ENCODE data around the gene LRRC46. TPM values are rescaled to one million over a fixed set of nuclear protein-coding genes. Genes with fewer than 3 reads are reported as not detected.

Gene LRRC46
- total and polyA plus RNA-seq, 9 of the 15 experiments (the other 6 are each of a cell fraction or from before 2014, with no cell fraction given), result 0.39 to 1.4 (median 0.53) TPM; not detected in 1

DNA sequence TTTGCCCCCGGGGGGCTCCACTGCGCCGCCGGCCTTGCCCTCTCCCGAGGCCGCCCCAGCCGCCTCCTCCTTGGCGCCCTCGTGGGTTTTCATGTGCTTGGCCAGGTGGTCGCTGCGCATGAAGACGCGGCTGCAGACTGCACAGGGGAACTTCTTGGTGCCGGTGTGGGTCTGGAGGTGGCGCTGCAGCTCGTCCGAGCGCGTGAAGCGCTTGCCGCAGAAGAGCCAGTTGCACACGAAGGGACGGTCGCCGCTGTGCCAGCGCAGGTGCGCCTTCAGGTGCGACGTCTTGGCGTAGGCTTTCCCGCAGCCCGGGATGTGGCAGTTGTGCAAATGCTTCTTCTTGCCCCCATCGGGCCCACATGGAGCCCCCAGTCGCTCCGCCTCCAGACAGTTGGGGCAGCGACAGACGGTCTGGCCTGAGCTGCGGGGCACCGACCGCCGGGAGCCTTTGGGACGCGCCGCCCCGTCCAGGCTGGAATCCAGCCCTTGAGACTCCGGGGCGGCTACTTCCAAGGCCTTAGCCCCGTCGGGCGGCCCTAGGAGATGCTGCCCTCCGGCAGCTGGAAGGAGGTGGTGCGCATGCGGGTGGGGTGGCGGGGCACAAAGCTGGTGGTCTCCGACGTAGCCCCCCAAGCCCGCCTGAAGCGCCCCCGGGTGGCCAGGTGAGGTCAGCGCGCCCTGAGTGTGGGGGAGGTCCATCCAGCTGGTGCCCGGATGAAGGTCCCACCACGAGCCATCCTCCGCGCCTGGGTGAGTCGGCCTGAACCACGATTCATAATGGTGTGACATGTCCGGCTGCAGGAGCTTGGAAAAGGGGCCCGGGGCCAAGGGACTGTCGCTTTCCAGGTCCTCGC, 16.1 kb downstream of the LRRC46 start:
- intact Hi-C loops (cut with micrococcal nuclease) (loop anchor here (10.0 kb wide), 1 partner anchor 287 kb away; no protein-coding TSS in a partner anchor), in situ Hi-C loops (cut with MboI) (no loop called here)
- POLR2A ChIA-PET, result interaction anchor here (0.7 to 2.4 kb wide), 6 partner anchors 10 to 48 kb away, joined by 3 to 11 read pairs (median 3); partner anchors contain the start of gene SP2
- FAIRE-seq (no peak), ATAC-seq (no peak), DNase-seq (ENCODE audit: extremely low read depth in 1 of 4, low spot score in 3 of 4) (no peak)
- peaks cover 35 to 61% of the 10 kb centered on the region in 2 experiments for H3K4me1 ChIP-seq (replicated peaks in 1 of 2; ENCODE audit: control insufficient read depth in 2 of 2, insufficient read depth in 2 of 2, low read length in 2 of 2)
- no peak overlapping the region for H3K27ac ChIP-seq (ENCODE audit: extremely low read depth, low read depth, low read length)
- no peak overlapping the region for H3K4me2 ChIP-seq (ENCODE audit: insufficient read depth, low read length)
- peaks cover 18% of the 10 kb centered on the region for H3K79me2 ChIP-seq (ENCODE audit: control insufficient read depth, insufficient read depth, low read length)
- H3K27me3 ChIP-seq (ENCODE audit: control insufficient read depth in 2 of 2, insufficient read depth in 2 of 2, low read length in 2 of 2), result no peaks in the 10 kb centered on the region
- H3K36me3 ChIP-seq (ENCODE audit: control insufficient read depth, insufficient read depth, low read length), result no peaks in the 10 kb centered on the region; the same call in 2 of the 3 replicates
- no peak overlapping the region for H3K4me3 ChIP-seq
- WGBS (ENCODE audit: insufficient coverage, low coverage, missing lambda C conversion rate), result 76% methylated on average over 48 of the region's 71 CpGs
- no TSS peak for BruUV-seq (replicated peaks)
- no peaks in the 10 kb centered on the region for H4K20me1 ChIP-seq (replicated peaks; ENCODE audit: control insufficient read depth, insufficient read depth, low read length)
- CTCF ChIA-PET (ENCODE audit: low intra/inter-chr PET ratio), result interaction anchor here (0.6 to 1.6 kb wide), 2 partner anchors 42 to 796 kb away, joined by 3 to 4 read pairs; no protein-coding TSS in a partner anchor
- no peak overlapping the region for H3K9ac ChIP-seq (ENCODE audit: insufficient read depth in 1 of 2, low read depth in 2 of 2, low read length in 2 of 2)
- no peak overlapping the region for H2AFZ ChIP-seq (ENCODE audit: low read depth, low read length)
- H3K9me3 ChIP-seq (replicated peaks; ENCODE audit: control insufficient read depth, insufficient read depth, low read depth, low read length), result no peaks in the 10 kb centered on the region
- TF ChIP-seq, protein P1, sequence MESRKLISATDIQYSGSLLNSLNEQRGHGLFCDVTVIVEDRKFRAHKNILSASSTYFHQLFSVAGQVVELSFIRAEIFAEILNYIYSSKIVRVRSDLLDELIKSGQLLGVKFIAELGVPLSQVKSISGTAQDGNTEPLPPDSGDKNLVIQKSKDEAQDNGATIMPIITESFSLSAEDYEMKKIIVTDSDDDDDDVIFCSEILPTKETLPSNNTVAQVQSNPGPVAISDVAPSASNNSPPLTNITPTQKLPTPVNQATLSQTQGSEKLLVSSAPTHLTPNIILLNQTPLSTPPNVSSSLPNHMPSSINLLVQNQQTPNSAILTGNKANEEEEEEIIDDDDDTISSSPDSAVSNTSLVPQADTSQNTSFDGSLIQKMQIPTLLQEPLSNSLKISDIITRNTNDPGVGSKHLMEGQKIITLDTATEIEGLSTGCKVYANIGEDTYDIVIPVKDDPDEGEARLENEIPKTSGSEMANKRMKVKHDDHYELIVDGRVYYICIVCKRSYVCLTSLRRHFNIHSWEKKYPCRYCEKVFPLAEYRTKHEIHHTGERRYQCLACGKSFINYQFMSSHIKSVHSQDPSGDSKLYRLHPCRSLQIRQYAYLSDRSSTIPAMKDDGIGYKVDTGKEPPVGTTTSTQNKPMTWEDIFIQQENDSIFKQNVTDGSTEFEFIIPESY (CRISPR knock-in tag; IDR thresholded peaks at IDR 0.05), result peak; percentile 93
- TF ChIP-seq CTBP1 (IDR thresholded peaks at IDR 0.05; ENCODE audit: borderline replicate concordance) (0 out of 2 replicates have a peak, but pooled peaks have one; percentile 23), CBX2 (IDR thresholded peaks at IDR 0.05; ENCODE audit: insufficient read depth, low read length, poor library complexity, severe bottlenecking) (no peak), ZNF174 (CRISPR knock-in tag; IDR thresholded peaks at IDR 0.05) (no peak), ZEB2 (IDR thresholded peaks at IDR 0.05) (0 out of 2 replicates have a peak, but pooled peaks have one; percentile 69), NR4A1 (CRISPR knock-in tag; IDR thresholded peaks at IDR 0.05) (no peak), NR4A1 (tag; IDR thresholded peaks at IDR 0.05) (no peak), ESRRB (CRISPR knock-in tag; IDR thresholded peaks at IDR 0.05; ENCODE audit: borderline replicate concordance) (no peak), ZKSCAN3 (CRISPR knock-in tag; IDR thresholded peaks at IDR 0.05) (no peak), ZBTB7A (IDR thresholded peaks at IDR 0.05; ENCODE audit: borderline replicate concordance, control insufficient read depth, low read depth, low read length) (peak; percentile 60; the same call in 1 of the 2 replicates), HNRNPL (IDR thresholded peaks at IDR 0.05; ENCODE audit: low read depth, low read length) (0 out of 2 replicates have a peak, but pooled peaks have one; percentile 20)
- TF ChIP-seq, protein P2, sequence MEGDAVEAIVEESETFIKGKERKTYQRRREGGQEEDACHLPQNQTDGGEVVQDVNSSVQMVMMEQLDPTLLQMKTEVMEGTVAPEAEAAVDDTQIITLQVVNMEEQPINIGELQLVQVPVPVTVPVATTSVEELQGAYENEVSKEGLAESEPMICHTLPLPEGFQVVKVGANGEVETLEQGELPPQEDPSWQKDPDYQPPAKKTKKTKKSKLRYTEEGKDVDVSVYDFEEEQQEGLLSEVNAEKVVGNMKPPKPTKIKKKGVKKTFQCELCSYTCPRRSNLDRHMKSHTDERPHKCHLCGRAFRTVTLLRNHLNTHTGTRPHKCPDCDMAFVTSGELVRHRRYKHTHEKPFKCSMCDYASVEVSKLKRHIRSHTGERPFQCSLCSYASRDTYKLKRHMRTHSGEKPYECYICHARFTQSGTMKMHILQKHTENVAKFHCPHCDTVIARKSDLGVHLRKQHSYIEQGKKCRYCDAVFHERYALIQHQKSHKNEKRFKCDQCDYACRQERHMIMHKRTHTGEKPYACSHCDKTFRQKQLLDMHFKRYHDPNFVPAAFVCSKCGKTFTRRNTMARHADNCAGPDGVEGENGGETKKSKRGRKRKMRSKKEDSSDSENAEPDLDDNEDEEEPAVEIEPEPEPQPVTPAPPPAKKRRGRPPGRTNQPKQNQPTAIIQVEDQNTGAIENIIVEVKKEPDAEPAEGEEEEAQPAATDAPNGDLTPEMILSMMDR (IDR thresholded peaks at IDR 0.05 in 2 of 3, conservative IDR thresholded peaks at IDR 0.05 in 1 of 3; ENCODE audit: insufficient read depth in 2 of 3, low read depth in 1 of 3, low read length in 3 of 3), result peak; percentile 27 to 58 (median 31); a peak in 4 of 6 replicates
- TF ChIP-seq, protein P3, sequence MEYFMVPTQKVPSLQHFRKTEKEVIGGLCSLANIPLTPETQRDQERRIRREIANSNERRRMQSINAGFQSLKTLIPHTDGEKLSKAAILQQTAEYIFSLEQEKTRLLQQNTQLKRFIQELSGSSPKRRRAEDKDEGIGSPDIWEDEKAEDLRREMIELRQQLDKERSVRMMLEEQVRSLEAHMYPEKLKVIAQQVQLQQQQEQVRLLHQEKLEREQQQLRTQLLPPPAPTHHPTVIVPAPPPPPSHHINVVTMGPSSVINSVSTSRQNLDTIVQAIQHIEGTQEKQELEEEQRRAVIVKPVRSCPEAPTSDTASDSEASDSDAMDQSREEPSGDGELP (CRISPR knock-in tag; IDR thresholded peaks at IDR 0.05; ENCODE audit: borderline replicate concordance), result 0 out of 2 replicates have a peak, but pooled peaks have one; percentile 16
- no peaks in the 10 kb centered on the region for H3K9me1 ChIP-seq (ENCODE audit: control insufficient read depth, insufficient read depth, low read length)
